HG03039 (cell line): ENCODE data around the gene FHIT.

ENCODE experiments used
- ATAC-seq: cut with Tn5 transposase; IDR thresholded peaks from one replicate; pipeline ENCODE4 v1.9.1; 2021; ENCODE audit warnings: mild to moderate bottlenecking, moderate library complexity; ENCODE audit not compliant: unreplicated experiment

The FHIT gene

DNA sequence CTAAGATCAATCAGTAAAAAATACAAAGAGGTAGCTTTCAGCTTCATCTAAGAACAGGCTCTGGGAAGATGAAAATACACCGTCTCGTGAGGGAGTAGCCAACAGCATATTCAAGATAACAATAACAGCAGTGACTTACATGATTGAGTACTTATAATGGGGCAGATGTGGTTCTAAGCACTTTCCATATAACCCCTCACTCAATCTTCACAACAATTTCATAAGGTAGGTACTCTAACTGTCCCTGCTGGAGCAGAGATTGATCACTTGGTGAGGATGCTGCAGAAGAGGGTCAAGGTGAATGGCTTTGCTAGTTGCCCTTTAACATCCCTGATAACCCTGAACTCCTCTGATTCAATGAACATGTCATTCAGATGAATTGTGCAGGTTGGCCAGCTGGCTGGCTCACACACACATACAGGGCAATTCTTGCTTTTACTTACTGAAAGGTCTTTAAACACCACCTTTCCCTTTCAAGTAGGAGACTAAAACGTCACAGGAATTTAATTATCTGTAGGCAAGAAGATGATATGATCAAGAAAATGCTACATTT is 1217.3 kb downstream of the FHIT start:
- no peak for ATAC-seq

DNA sequence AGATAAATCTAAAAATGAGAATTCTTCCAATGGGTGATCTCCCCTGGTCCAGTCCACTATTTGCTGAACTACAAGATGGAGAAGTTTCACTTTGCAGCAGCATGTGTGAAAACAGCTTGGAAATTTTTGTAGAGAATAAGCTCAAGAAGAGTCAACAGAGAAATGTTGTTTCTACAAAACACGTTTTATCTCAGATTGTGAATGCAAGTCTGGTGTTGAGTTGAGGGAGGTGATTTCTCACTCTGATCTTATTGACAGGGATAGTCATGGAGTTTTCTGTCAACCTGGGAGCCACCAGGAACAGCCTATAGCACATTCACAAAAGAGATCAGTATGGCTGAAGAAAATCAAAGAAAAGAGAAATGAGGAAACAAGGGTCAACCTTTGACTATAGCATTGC is 1220.3 kb downstream of the FHIT start:
- no peak for ATAC-seq

DNA sequence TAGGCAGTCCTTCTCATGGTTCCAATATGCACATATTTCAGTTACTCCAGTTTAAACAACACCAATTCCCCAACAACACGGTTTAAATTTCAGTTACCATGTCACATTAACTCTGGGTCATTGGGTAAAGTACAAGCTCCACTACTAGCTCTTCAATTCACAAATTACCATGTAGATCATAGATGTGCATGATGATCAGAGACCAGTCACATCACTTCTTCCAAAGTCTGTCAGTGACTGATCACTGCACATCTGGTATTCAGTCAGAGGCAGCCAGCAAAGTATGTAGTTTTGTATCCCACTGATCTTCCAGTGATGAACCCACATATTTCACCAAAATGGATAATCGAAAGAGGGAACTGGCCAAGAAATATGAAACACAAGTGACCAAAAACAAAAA is 1223.0 kb downstream of the FHIT start:
- no peak for ATAC-seq

DNA sequence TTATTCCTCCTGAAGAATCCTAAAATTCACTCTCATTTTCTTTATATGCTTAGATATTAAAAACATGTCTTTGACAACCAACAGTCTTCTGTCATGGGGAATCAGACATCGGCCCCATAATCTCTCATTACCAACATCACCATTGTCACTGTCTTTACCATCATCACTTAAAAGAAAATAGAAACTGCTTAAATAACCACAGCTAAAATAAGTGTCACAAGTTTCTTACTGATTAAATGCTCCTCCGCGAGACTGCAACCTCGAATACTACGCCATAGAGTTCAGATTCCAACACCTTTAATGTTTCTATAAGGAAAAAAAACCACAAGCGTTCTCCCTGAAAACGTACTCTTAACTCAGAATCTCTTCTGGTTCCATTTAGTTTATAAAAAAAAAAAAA is 1223.9 kb downstream of the FHIT start:
- no peak for ATAC-seq

DNA sequence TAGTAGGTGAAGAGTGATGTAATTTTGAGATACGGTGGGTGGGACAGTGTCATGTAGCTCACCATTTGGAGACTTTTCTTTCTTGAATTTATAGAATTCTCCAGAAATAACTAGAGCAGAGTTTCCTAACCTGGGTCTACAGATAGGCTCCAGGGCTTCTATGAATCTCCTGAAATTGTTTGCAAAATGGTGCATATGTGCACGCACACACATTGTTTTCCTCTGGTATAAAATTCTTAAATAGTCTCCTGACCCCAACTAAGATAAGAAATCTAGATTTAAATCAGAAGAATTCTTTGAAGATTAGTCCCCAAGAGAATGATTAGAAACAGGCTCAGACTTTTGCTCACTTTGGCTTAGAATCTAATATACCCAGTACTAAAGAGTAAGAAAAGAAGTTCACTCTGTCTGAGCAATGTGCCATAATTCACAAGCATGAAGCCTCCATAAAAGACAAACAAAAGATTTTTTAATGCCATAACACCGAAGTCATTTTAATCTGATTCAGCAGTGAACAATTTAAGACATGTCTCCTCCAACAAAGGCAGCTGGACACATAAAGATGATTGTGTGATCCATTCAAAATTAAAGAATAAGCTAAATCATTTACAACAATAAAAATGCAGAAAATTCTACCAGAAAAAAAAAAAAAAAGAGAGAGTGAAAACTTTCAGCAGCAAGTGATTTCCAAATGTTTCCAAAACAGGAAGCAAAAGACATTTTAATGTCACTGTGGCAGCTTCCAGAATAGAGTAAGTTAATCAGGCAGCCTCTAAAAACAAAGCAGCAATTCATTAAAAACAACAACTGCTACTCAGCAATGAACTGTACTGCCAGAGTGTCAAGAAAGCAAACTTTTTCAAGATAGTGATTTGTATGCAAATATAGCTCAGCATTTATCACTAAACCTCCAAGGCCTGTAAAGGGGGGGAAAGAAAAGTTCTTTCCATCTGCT is 1225.9 kb downstream of the FHIT start:
- ATAC-seq: no peak

DNA sequence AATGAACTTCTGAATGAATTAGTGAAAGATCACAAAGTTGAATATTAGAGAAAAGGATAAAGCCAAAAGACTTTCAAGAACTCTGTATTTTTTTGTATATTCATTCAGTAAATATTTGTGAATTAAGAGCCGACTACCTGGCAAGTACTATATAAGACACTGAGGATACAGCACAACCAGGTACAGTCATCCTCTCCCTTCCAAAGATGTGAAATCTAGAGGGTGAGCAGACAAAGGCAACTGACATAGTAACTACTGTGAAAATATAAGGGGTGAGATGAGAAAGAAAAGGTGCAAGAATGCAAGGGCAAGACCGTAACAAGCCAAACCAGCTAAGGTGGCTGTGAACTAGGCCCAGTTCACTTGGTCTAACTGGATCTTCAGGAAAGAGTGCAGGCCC is 1226.9 kb downstream of the FHIT start:
- ATAC-seq: no peak

DNA sequence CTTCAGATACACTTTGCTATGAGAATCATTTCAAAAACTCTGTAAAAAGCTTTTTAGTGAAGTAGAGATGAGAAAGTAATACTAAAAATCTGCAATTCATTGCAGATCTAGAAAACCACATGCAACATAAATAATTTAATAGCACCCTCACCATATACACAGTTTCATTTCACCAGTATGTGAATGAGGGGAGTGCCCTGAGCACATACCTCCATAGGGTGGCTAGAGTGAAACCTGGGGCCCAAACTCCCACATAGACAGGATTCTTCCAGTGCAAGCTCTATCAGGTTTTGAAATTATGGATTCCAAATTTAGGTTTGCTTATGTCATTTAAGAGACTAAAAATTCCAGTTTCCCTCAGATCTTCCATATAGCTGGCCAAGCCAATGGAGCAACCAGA is 1228.1 kb downstream of the FHIT start:
- no peak for ATAC-seq

DNA sequence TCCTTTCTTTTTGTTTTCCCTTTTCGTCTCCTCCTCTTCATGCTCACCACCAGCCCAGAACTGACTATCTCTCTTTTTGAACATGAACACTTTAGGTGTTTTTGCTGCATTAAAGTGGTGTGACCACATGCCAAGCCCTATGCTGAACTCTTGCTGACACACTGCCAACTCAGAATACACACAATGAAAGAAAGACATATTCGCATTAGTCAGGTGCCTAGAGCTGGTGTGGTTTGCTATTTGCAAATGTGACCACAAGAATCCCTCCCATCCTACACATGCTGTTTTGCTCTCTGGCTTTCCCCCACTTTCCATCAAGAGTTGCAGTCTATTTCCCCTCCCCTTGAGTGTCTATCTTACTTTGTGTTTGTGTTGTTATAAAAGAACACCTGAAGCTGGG is 1233.6 kb downstream of the FHIT start:
- peak; percentile 87 for ATAC-seq

DNA sequence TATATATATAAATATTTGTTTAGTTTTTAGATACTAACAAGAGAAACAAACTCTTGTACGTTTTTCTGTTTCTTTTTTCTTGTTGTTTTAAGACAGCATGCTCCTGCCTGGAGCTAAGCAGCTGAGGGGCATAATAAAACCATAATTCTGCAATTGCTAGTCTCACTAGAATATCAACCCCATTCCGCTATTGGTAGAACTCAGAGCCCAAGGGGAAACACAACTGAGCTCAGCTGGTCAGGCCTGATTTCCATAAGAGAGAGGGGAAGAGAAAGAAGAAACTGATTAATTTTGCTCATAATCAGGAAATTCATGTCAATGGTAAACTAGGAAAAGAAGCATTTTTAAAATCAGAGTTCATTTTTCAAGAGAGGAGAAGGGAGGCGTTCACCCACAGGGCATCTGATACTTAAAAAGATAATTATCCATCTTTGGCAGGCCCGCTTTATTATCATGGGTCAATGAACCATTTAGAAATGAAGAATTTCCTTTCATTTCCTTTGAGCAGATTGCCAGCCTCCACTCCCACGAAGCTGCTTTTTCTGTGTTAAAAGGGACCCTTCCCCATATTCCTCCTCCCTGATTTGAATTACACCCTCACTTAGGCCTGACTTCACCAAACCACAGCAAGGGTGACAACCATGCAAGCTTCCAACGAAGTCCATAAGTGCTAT is 1236.1 kb downstream of the FHIT start:
- ATAC-seq: no peak

DNA sequence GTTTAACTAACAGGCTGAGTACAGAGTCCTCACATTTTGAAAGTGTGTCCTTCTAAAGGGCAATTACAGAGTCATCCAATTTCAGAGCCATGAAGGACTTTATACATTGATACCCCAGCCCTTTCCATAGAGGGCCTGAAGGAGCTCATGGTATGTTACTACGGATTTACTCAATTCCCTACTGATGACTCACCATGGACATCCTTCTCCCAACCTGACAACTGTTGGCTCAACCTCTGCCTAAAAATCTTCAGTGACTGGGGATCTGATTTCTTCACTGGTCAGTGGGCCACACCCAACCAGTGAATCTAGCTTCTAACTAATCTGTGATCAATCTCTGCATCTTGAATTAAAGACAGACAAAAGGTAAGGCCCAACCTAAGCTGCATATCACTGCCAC is 1238.0 kb downstream of the FHIT start:
- no peak for ATAC-seq

DNA sequence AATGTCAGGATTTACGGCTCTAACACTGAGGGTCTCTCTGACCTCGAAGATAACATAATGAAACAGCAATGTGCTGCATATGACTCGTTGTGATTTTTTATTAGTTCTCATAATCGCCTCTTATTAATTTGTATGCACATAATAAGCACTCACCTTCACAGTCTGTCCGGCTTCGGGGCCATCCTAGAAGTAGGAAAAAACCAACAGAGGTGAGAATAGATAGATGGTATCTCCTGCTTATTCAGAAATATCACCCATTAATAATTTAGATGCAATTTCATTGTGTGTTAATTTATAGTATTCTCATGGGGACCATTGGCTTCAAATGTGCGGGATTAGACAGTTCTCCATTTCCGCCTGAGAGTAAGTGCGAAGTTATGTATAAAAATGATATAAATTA is 1240.0 kb downstream of the FHIT start:
- no peak for ATAC-seq

DNA sequence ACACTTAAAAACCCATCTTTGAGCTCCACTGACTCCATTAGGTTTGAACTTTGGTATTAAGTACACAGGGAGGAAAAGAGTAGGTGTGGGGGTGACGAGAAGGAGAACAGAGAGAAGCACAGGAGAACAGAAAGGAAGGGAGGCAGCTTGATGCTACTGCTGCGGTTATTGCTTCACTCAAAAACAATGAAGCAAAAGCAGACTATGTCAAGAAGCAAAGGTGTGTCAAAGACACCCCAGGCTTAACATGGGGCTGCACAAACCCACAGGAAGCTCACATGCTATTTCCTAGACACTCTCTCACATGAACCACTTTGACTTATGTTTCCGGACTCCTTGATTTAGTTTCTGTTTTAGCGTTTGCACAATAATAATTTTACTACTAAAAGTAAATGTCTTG is 1240.5 kb downstream of the FHIT start:
- peak; percentile 89 for ATAC-seq

DNA sequence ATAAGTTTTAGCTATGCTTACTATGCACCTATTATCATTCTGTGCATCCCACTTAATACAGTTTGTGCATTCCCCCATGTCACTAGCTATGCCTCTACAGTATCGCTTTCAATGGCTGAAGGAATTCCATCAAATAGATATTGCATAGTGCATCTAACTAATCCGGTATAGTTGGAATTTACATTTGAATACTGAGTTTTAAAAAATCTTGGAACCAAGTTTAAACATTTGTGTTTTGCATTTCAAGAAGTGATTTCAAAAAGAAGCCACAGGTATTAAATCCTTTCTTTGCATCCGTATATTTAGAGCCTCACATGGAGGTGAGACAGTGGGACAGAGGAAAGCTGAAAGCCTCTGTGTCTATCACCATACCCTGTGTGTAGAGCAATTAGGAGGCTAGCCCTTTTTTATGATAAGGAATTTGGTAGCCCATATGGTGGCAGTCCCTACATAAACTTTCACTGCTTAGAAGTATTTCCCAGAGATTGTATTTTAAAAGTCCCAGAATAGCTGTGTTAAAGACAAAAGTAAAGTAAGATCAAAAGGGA is 1241.2 kb downstream of the FHIT start:
- no peak for ATAC-seq

DNA sequence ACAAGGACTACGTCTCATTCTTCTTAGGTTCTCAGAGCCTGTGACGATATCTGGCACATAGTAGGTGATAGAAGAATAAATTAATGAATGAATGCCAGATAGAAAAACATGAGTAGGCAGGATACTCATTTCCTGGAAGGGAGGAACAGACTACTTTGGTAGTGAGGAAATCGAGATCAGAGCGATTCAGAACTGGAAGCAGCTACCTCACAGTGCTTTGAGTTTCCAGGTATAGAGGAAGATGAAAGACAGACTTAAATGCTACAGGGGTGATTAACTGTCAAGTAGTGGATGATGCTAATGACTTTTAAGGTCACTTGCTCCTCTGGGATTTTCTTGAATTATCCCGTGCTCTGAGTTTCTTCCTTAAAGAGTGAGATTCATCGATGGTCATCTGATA is 1249.9 kb downstream of the FHIT start:
- no peak for ATAC-seq

DNA sequence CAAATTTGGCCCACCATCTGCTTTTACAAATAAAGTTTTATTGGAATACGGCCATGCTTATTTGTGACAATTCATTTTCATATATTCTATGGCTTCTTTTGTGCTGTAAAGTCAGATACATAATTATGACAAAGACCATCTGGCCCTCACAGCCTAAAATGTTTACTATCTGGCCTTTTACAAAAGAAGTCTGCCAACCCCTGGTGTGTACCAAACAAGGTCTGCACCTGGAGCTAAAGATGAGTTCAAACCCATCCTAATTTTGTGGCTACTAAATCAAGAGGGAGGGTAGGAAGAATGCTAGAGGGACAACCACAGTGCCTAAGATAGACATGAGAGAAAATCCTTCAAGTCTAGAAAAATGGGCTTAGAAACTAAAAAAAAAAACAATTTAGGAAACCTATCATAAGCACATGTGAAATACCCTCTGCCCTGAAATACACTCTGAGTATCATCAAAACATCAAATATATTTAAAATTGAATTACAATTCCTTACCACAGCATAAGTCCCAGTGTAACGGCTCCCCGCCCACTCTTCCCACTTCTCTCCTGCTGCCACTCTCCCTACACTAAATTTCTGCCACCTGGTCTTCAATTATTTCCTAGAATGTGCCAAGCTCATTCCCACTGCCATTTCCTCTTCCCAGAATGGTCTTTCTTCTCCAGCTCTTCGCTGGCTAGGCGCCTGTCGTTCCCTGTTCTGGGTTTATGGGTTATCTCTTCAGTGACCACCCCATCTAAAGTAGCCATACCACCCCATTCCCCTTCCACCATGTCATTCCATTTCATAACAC is 1250.7 kb downstream of the FHIT start:
- ATAC-seq: no peak

DNA sequence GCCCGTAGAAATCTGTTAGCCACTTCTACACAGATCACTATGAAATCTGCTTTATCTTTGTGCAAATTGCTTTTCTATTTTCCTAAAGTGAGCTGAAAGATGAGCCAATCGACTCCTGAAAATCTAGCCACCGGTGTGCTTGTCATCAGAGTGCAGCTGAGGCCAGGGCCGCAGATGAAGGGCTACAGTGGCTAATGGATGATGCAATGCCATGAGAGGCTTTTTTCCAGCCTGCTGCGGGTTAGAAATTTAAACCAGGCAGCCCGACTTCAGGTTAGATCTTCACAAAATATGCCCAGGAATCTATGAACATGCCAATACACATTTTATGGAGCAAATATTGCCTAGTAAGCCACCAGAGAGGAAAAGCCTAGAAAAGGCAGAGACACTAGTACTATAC is 1253.2 kb downstream of the FHIT start:
- ATAC-seq: no peak

DNA sequence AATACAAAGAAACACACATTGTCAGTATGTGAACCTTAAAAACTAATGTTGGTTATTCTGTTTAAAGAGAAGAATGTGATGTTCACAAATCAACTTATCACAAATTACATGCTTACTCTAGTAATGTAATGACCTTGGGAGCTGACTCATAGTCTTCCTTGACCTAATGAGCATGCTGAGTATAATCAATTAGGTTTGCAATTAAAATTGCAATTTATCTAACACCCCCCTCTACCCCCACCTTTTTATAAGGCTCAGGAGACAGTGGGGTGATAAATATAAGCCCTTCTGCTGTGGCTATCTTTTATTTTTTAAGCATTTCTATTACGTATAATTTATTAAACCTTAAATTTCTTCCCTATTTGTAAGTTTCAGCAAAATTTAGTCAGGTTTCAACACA is 1253.7 kb downstream of the FHIT start:
- no peak for ATAC-seq

DNA sequence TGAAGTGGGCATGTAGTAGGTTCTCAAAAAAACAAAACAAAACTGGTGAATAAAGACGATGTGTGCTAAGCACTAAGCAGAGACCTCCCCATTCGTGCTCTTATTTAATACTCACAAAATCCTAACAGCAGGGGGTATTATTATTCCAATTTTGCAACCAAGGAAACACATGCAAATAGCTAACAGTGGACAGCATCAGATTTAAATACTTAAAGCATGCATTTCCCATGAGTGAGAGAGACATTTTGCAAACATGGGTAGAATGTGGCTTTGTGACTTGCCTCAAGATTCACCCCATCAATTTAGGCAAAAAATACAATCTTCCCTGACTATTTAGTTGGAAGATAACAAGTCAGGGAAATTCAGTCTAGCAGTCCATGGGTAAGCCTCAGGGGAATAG is 1255.2 kb downstream of the FHIT start:
- ATAC-seq: no peak

DNA sequence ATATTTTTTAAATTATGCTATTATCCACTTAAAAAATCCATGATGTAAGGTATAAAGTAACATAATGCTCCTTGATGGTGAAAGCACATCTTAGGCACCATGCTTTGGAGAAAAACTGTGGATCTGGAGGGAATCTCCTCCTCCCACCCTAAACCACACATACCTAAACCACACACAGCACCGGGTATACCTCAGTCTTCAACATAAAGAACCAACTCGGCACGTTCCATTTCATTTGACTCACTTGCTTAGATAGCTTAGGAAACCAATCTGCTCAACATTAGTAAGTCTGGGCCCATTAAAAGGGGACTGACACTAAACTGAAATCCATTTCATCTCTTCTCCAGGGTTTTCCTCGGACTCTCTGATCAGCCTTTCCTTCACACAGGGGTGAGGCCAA is 1255.7 kb downstream of the FHIT start:
- no peak for ATAC-seq

DNA sequence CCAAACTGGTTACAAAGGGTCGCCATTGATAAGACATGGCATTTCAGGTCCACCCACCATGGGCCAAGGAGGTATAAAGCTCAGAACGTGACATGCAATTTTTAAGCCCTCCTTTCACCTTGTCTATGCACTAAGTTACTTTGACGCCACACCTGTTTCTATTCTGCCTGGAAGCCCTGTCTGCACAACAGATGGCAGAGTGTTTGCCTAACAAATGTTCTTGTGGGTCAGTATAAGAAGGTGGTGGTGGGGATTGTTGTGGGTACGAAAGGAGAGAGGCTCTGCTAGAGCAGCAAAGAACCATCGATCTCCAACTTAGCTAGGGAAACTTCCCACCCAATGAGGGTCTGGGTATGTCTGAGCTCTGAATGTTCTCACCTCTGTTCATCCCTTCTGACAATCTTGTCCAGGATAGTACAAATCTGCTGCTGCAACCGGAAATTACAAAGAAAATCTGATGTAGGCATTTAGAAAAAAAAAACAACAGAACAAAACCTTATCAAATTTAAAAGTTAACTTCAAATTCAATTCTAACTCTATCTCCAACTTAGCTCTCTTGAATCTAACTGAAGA is 1256.4 kb downstream of the FHIT start:
- ATAC-seq: no peak

DNA sequence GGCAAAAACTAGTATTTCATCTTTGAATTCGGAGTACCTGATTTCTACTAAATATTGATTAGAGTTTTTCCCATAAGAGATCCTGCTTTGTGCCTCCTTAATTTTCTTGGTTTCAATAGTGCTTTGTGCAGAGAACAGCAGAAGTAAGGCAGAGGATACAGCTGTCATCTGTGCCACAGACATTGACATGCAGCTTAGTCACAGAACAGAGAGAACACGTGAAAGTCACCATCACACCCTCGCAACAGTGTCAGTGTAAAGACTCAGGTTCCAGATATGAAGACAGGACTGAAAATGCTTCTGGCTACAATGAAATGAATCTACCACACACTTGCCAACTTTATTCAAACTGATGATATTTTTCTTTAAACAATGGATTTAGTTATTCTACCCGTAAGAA is 1258.7 kb downstream of the FHIT start:
- no peak for ATAC-seq
